NCI-H2081 (cell line): ENCODE results near the gene ADCY1.
A peak's percentile ranks its signal among the peaks of the same experiment; 100 is the strongest.
"Not testable (repeated sequence)": the region's sequence is repeated elsewhere in the genome, so short reads cannot be mapped to it uniquely, and the experiment has no call there.

Source experiments
- DNase-seq, 2 experiments: peaks; one replicate each; lab custom pipeline; 2025; lab: John Stamatoyannopoulos, UW

Gene ADCY1

GRCh38 chr7:45573661-45574415 is at the start of gene ADCY1:
ADCY1 (plus strand) TSS chr7:45574368; CDS start chr7:45574544, 176 bp downstream.
- peak; percentile 37 to 44 for DNase-seq

GRCh38 chr7:45524445-45524844 is 49.7 kb upstream of the ADCY1 start:
- peak; percentile 38 to 79 for DNase-seq

GRCh38 chr7:45525057-45525456 is 49.1 kb upstream of the ADCY1 start:
- no peak for DNase-seq

- no peak for DNase-seq
Observed at GRCh38 chr7:45543473-45543872, 30.7 kb upstream of the ADCY1 start.

GRCh38 chr7:45545105-45545710 is 29.0 kb upstream of the ADCY1 start:
- DNase-seq: not testable (repeated sequence)

- DNase-seq: not testable (repeated sequence)
Observed at GRCh38 chr7:45548917-45549316, 25.3 kb upstream of the ADCY1 start.

- DNase-seq: no peak
Observed at GRCh38 chr7:45563401-45563800, 10.8 kb upstream of the ADCY1 start.

GRCh38 chr7:45563941-45564461 is 10.2 kb upstream of the ADCY1 start:
- no peak for DNase-seq

GRCh38 chr7:45564485-45564884 is 9.7 kb upstream of the ADCY1 start:
- no peak for DNase-seq

- DNase-seq: no peak
Observed at GRCh38 chr7:45564886-45565455, 9.2 kb upstream of the ADCY1 start.

- no peak for DNase-seq
Observed at GRCh38 chr7:45566386-45566785, 7.8 kb upstream of the ADCY1 start.

- no peak for DNase-seq
Observed at GRCh38 chr7:45566961-45567360, 7.2 kb upstream of the ADCY1 start.

GRCh38 chr7:45567713-45568112 is 6.5 kb upstream of the ADCY1 start:
- DNase-seq: no peak

GRCh38 chr7:45568536-45569289 is 5.5 kb upstream of the ADCY1 start:
- DNase-seq: no peak

GRCh38 chr7:45569290-45569685 is 4.9 kb upstream of the ADCY1 start:
- DNase-seq: no peak

- no peak for DNase-seq
Observed at GRCh38 chr7:45570797-45571196, 3.4 kb upstream of the ADCY1 start.

- no peak for DNase-seq
Observed at GRCh38 chr7:45573204-45573603, 964 bp upstream of the ADCY1 start.

- no peak for DNase-seq
Observed at GRCh38 chr7:45574416-45574668, 174 bp downstream of the ADCY1 start.

- peak; percentile 62 to 64 for DNase-seq
Observed at GRCh38 chr7:45574669-45575500, 717 bp downstream of the ADCY1 start.

- DNase-seq: no peak
Observed at GRCh38 chr7:45575501-45576248, 1.5 kb downstream of the ADCY1 start.
